VCaP (cell line): ENCODE results near the gene NCEH1.

Experiments
- H3K27ac ChIP-seq: fragments of 450-650 bp; 2 replicates; pipeline ENCODE4 v1.5.1; 2017
- TF ChIP-seq, protein P1 (sequence below): fragments of 450-650 bp; conservative IDR thresholded peaks from 2 replicates; pipeline ENCODE4 v1.5.1; 2017; ENCODE audit warnings: mild to moderate bottlenecking, moderate library complexity

Gene NCEH1

DNA sequence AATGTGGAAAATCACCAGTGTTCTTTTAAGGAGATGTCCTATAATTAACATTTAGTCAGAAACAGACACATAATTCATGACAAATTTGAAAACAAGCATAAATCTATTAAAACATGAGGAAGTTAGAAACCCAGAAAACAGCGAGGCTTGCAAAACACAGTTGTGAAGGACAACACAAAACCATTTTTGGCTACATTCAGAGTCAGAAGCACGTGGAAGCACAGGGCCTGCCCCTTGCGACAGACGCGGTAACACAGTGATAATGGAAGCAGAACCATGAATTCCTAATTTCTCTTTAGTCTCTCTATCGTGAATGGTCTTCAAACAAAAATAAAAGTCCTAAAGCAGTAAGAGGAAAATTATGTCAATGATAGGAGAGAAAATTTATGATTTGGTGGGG lies 12.2 kb downstream of the NCEH1 start:
- H3K27ac ChIP-seq: no peak overlapping the region
- TF ChIP-seq, protein P1, sequence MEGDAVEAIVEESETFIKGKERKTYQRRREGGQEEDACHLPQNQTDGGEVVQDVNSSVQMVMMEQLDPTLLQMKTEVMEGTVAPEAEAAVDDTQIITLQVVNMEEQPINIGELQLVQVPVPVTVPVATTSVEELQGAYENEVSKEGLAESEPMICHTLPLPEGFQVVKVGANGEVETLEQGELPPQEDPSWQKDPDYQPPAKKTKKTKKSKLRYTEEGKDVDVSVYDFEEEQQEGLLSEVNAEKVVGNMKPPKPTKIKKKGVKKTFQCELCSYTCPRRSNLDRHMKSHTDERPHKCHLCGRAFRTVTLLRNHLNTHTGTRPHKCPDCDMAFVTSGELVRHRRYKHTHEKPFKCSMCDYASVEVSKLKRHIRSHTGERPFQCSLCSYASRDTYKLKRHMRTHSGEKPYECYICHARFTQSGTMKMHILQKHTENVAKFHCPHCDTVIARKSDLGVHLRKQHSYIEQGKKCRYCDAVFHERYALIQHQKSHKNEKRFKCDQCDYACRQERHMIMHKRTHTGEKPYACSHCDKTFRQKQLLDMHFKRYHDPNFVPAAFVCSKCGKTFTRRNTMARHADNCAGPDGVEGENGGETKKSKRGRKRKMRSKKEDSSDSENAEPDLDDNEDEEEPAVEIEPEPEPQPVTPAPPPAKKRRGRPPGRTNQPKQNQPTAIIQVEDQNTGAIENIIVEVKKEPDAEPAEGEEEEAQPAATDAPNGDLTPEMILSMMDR: no peak

DNA sequence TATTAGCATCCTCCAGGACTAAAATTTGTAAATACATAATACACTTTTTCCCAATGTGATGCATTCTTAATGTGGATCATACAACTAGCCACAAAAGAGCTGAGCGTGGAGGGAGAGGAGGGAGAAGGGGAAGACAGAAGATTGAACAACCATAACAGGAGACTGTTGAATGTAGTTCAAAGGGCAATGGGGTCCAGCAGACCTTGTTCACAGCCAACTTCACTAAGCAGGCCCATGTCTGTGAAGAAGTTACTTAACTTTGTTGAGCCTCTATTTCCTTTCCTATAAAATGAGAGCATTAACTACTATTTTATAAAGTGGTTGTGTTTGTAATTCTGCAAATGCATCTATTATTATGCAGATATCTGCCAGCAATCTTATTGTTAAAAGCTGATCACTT lies 13.3 kb downstream of the NCEH1 start:
- TF ChIP-seq, protein P1: no peak
- H3K27ac ChIP-seq: no peak overlapping the region

DNA sequence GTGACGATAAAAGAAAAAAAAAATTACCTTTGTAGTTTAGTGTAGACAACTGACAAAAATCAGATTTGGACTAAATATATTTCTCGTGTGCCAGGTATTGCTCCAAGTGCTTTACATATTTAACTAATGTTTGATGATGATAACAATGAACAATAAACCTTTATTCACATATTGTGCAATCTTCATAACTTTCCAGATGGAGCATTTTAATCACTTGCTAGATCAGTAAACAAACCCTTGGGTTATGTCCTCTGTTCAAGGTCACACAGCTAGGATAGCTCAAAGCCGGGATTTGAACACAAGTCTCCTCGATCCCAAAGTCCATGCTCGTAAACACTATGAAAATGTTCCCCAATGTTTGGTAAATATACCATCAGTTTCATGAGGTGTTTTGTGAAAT lies 14.5 kb downstream of the NCEH1 start:
- H3K27ac ChIP-seq: no peak overlapping the region
- TF ChIP-seq, protein P1: no peak

DNA sequence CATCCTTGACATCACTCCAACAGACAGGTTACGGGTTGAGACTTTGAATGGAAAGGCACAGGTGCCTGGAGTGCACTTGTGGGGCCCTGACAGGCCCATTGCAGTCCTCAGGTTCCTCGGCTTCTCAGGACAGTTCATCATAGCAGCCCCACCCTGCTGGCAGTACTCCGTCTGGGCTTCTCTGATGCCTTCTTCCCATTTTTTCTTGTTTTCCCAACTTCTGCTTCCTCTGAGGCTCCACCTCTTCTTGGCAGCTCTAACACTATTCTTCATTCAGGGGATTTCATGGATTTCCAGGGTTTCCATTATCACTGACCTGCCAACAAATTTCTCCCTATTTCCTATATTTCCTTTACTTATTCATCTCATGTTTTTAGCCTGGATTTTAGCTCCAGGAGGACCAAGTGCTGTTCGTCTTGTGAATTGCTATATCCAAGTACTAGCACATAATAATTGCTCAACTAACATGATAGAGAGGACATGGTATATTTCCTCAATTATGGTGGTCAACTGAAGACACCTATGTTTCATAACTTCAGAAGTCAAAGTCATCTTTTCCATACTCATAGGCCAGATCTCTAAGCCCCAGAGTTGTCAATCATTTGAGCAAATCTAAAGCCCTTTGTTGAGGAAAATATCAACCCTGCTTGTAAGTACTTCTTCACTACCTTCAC lies 16.2 kb downstream of the NCEH1 start:
- H3K27ac ChIP-seq: no peak overlapping the region
- TF ChIP-seq, protein P1: no peak

DNA sequence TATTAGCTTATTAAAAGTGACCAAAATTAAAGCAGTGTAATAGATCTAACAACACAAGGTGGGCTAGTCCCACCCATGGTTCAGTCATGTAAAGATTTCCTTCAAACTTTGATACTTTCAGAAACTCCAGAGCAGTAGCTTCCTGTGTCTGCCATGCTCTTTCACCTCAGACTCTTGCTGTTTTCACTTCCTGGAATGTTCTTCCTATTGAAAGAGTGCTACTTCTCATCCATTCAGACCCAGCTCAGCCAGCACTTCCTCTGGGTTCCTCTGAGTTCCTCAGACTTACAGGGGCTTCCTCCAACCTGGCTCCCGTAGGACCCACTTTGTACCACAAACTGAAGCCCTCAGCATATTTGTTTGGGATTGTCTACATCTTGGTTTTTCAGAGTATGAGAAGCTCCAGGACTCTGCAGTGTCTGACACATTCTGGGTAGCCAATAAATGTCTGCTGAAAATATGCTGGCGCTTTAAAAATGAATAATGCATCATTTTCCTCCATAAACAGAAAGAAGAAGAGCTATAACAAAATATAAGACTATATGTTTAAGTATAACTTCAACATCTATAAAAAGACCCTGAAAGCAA lies 18.0 kb downstream of the NCEH1 start:
- peak overlapping the region; percentile 64; the same call in 1 of the 2 replicates for H3K27ac ChIP-seq
- TF ChIP-seq, protein P1: no peak

DNA sequence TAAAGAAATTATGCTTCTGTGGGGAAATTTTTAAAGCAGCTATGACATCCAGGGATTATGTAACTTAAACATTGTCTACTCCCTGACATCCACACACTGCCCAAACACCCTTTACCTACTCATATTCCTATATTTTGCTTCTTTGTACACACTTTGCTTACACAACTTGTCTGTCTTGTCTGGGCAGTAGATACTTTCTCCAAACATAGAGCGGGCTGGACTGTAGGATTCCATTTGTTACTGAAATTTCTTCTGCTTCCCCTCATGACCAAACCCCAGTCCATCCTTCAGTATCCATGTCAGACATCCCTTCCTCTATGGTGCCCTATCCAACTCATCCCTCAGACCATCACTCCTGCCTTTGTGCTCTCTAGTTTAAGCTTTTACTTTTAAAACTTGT lies 19.9 kb downstream of the NCEH1 start:
- peak overlapping the region; percentile 64; the same call in 1 of the 2 replicates for H3K27ac ChIP-seq
- TF ChIP-seq, protein P1: no peak

DNA sequence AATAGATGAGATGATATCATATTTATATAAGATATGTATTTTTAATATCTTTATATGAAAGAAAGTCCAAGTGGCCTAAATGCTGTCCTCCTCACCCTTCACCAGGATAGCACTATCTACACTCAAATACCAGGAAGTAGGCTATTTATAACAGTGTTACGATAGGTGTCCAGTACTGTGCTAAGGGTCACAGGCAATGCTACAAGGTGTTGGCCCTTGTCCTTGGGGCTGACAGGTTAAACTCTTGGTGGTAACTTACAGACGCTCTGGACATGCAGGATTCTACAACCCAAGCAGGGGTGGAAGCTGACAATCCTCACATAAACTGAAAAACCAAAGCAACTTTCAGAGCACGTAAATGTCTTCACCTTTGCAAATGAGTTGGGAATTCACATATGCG lies 22.3 kb downstream of the NCEH1 start:
- H3K27ac ChIP-seq: no peak overlapping the region
- TF ChIP-seq, protein P1: no peak
